CD4-positive, alpha-beta T cell treated with Interleukin-6 for 4 hours (primary cell): ENCODE data around the gene SPDYE5.
"Not testable (repeated sequence)": the region's sequence is repeated elsewhere in the genome, so short reads cannot be mapped to it uniquely, and the experiment has no call there.

Source experiments
- DNase-seq: peaks from one replicate; pipeline ENCODE4 v3.0.0-alpha.2; 2020; ENCODE audit warnings: mixed read lengths

SPDYE5 gene, protein sequence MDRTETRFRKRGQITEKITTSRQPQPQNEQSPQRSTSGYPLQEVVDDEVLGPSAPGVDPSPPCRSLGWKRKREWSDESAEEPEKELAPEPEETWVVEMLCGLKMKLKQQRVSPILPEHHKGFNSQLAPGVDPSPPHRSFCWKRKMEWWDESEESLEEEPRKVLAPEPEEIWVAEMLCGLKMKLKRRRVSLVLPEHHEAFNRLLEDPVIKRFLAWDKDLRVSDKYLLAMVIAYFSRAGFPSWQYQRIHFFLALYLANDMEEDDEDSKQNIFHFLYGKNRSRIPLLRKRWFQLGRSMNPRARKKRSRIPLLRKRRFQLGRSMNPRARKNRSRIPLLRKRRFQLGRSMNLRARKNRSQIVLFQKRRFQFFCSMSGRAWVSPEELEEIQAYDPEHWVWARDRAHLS

DNA sequence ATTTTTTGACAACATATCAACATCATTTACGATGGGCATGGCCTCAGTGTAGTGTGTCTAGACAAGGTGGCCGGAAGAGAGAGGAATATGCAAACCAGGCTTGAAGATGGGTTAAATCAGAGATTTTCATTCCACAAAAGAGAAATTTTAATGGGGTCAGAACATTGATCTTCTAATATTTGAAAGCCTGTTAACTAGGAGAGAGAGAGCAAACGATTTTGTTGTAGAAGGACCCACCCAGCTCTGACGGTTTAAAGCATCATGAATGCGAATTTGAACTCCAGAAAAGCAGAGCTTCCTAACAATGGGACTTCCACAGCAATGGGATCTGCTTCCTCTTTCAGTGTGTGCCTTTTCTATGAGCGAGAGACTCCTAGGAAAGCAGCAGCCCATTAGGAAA, at the start of gene SPDYE5:
SPDYE5 (plus strand) TSS at position 301 of the 400 bp plus-strand sequence. CDS start 1,728 bp downstream, outside the sequence.
- DNase-seq = not testable (repeated sequence)

- DNase-seq = peak; percentile 4
These were observed 49.5 kb upstream of the SPDYE5 start for GRCh38 chr7:75442465-75443111.

DNA sequence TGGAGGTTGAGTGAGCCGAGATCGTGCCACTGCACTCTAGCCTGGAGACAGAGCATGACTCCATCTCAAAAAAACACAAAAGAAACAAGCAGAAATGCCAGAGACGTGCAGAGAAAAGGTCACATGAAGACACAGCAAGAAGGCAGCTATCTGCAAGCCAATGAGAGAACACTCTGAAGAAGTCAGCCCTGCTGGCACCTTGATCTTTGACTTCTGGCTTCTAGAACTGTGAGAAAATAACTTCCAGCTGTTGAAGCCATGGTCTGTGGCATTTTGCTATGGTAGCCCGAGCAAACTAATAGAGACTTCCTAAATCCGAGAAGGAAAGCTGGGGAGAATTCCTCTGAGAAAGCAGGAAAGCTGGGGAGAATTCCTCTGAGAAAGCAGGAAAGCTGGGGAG, 42.2 kb upstream of the SPDYE5 start:
- not testable (repeated sequence) for DNase-seq

DNA sequence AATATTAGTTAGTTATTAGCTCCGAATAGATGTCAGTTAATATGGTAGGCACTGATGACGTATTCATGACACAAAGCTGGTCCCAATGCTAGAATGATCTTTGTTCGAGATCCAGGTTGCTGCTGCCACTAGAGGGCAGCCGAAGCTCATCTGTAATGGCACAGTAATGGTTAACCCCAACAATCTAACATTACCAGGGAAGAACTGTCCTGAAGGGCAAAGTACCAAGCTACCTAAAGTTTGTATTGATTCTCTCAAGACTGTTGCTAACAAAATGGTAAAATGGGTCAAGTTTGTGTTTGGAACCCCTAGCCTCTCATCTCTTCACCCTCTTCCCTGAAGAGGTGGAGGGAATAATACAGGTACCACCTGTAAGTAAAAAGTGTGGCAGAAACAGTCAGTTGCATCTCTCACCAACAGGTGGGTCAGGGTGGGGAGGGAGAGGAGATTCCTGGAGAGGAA, 39.6 kb upstream of the SPDYE5 start:
- DNase-seq = not testable (repeated sequence)

- DNase-seq = not testable (repeated sequence)
These were observed 35.7 kb upstream of the SPDYE5 start for GRCh38 chr7:75456403-75456802.

DNA sequence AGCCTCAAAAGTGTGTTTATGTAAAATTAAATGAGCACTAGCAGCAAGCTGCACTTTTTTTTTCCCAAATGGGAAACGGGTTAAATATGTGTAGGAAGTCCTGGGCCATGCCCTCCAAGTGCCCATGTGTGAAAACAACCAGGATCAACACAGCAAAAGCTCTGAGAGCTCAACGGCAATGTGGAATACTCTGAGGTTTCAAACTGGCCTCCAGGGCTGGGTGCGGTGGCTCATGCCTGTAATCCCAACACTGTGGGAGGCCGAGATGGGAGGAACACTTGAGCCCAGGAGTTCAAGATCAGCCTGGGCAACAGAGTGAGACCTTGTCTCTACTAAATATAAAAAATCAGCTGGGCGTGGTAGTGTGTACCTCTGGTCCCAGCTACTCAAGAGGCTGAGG, 34.1 kb upstream of the SPDYE5 start:
- not testable (repeated sequence) for DNase-seq

DNA sequence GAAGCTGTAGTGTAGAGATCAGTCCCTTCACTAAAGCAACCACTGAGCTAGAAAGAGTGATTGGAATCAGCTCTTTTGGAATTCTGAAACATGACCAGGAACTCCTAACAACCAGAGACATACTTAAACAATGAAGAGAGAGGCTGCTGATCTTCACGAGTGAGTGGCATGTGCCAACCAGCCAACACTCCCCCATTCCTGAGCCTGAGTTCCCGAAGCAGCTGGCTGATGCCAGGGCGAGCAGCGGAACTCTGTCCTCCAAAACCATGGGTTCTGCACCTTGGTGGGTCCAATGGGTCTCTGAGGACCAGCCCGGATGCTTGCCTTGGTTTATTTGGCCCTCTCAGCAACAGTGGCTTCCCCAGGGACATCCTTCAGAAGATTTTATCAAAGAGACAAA, 31.6 kb upstream of the SPDYE5 start:
- not testable (repeated sequence) for DNase-seq

- DNase-seq = not testable (repeated sequence)
These were observed 22.0 kb upstream of the SPDYE5 start for GRCh38 chr7:75470166-75470565.

DNA sequence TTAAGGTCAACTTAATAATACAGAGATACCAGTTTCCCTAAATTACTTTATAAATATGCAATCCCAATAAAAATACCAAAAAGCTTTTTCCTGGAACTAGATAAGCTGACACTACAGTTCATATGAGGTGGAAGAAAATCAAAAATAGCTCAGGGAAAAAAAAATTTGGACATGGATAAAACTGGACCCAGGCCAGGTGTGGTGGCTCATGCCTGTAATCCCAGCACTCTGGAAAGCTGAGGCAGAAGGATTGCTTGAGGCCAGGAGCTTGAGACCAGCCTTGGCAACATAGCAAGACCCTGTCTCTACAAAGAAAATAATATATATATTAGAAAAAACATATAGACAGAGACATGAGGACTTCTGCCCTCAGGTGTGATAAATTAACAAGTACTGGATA, 14.7 kb upstream of the SPDYE5 start:
- not testable (repeated sequence) for DNase-seq

DNA sequence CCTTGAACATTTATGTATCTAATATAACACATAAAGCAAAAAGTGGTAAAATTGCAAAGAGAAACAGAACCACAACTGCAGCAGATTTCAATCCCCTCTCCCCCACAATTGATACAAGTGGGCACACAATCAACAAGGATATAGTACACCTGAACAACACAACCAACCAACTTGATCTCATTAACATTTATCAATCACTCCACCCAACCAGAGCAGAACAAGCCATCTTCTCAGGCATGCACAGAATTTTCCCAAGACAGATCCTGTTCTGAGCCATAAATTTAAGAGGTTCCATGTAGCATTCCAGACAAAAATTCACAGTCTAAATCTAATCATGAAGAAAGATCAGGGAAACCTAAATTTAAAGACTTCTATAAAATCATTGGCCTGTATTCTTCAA, 11.8 kb upstream of the SPDYE5 start:
- not testable (repeated sequence) for DNase-seq

DNA sequence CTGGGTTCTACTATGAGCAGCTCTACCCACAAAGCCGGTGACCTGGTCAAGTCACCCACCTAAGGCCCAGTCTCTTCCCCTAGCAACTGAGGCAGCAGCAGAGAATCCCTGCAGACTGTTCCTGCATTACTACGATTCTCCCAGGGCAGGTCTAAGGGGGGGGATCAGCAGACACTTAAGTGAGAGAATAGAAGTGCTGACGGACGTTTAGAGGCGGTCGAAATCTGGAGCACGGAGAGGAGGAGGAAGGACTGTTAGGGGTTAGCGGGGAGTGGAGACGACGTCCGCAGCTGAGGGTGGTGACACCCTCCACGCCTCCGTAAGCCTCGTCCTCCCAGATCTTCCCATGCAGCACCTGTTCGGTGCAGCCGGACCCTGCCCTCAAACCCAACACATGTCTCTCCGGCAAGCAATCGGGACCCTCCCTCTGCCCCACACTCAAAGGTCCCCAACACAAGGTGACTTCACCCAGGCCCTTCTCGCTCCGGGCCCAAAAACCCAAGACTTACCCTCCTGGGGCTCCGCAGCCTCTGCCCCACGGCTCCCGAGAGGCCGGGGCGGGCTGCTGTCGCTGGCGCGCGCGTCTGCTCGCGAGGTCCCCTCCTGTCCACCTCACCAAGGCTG, 6.7 kb upstream of the SPDYE5 start:
- not testable (repeated sequence) for DNase-seq

- peak; percentile 92 for DNase-seq
These were observed 6.0 kb upstream of the SPDYE5 start, which contains the start of gene POM121C for GRCh38 chr7:75485979-75486643. Gene POM121C, minus strand, starts transcription at chr7:75486299. Its CDS starts 44,803 bp downstream, at chr7:75441496.

DNA sequence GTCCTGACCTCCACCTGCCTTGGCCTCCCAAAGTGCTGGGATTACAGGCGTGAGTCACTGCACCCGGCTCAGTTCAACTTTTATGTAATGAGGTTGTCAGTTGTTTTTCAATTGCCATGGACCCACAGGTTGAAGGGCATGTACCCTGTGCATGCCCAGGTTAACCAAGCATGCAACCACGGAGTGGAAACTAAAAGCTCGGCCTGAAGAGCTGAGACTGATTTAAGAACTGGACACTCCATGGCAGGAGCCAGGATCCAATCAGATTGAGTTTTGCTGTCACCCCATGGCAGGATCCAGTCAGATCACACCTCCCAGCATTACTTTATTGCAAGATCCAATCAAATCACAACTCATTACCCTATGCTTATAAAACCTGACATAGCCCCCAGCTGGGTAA, 16.9 kb downstream of the SPDYE5 start:
- DNase-seq = not testable (repeated sequence)

DNA sequence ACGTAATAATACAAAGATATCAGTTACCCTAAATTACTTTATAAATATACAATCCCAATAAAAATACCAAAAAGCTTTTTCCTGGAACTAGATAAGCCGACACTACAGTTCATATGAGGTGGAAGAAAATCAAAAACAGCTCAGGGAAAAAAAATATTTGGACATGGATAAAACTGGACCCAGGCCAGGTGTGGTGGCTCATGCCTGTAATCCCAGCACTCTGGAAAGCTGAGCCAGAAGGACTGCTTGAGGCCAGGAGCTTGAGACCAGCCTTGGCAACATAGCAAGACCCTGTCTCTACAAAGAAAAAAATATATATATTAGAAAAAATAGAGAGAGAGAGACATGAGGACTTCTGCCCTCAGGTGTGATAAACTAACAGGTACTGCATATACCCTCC, 26.7 kb downstream of the SPDYE5 start:
- DNase-seq = not testable (repeated sequence)

GRCh38 chr7:75521727-75522126, 29.6 kb downstream of the SPDYE5 start:
- DNase-seq = not testable (repeated sequence)

DNA sequence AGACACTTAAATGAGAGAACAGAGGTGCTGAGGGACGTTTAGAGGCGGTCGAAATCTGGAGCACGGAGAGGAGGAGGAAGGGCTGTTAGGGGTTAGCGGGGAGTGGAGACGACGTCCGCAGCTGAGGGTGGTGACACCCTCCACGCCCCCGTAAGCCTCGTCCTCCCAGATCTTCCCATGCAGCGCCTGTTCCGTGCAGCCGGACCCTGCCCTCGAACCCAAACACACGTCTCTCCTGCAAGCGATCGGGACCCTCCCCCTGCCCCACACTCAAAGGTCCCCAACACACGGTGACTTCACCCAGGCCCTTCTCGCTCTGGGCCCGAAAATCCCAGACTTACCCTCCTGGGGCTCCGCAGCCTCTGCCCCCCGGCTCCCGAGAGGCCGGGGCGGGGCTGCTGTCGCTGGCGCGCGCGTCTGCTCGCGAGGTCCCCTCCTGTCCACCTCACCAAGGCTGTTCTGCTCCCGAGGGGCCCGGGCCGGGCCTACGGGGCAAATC, 35.2 kb downstream of the SPDYE5 start:
- DNase-seq = not testable (repeated sequence)

DNA sequence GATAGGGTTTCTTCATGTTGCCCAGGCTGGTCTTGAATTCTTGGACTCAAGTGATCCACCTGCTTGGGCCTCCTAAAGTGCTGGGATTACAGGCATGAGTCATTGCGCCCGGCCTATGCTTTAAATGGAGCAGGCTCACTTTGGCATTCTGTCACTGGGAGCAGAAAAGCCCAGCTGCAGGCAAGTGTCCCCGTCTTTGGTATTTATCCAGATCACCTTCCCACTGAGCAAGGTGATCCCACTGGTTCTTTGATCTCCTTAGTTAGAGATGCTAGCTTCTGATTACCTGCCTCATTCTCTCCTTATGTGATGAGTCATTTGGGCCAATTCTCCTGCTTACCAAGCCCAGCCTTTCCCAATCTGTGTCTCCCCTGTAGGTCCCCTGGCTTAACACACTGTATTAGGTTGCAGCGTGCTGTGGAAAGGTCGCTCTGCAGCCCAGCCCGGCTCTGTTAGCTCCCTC, 39.3 kb downstream of the SPDYE5 start:
- no peak for DNase-seq

DNA sequence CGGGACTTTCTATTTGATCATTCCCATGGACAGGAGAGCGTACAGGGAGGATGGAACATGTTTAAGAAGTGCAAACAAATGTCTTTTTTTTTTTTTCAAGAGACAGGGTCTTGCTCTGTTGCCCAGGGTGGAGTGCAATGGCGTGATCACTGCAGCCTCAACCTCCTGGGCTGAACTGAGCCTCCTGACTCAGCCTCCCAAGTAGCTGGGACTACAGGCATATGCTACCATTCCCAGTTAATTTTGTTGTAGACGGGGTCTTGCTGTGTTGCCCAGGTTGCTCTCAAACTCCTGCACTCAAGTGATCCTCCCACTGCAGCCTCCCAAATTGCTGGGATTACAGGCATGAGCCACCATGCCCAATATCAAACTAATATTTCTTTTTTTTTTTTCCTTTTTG, 40.5 kb downstream of the SPDYE5 start:
- DNase-seq = no peak

GRCh38 chr7:75533926-75534325, 41.8 kb downstream of the SPDYE5 start:
- DNase-seq = no peak

GRCh38 chr7:75534727-75535307, 42.7 kb downstream of the SPDYE5 start:
- no peak for DNase-seq

GRCh38 chr7:75536491-75536890, 44.4 kb downstream of the SPDYE5 start:
- DNase-seq = no peak

DNA sequence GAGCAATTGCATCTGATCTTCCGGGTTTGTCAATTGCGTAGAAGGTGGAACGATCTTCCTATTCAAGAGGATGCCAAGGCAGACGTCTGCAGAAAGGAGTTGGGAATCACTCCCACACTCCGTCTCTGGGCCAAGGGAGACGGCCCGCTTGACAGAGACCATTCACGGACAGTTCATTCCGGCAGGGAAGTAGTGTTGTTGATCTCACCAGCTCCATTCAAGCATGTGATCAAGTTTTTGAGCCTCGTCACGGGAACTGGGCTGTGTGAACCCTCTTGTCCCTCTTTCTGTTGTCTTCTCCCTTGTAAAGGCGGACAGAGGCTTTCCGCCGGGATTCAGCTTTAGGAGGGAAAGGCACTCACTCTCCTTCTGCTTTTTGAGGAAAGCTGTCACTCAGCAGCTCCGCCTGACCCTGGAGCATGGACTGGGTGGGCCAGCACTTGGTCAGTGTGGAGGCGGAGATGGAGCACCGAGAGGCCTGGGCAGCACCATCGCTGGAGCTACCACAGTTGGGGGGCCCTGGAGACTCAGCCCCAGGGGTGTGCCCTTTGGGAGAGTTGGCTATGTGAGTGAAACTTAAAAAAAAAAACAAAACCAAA, 44.9 kb downstream of the SPDYE5 start:
- no peak for DNase-seq
